BE2C (cell line): ENCODE data around the gene TPD52L1.

Experiments
- DNase-seq: peaks from one replicate; pipeline ENCODE4 v3.0.0-alpha.2; 2020
- H3K27me3 ChIP-seq: fragments of 250-450 bp; sonication (Bioruptor Pico); 2 replicates; pipeline ENCODE4 v1.5.1; 2020; ENCODE audit warnings: mild to moderate bottlenecking
- H3K36me3 ChIP-seq: fragments of 250-450 bp; sonication (Bioruptor Pico); 2 replicates; pipeline ENCODE4 v1.5.1; 2020; ENCODE audit warnings: mild to moderate bottlenecking
- H3K4me1 ChIP-seq: fragments of 250-450 bp; sonication (Bioruptor Pico); 2 replicates; pipeline ENCODE4 v1.5.1; 2020
- H3K4me3 ChIP-seq: 2 replicates; pipeline ENCODE4 v1.5.1; 2011; ENCODE audit warnings: low read depth, low read length
- H3K9me3 ChIP-seq: fragments of 250-450 bp; sonication (Bioruptor Pico); 2 replicates; pipeline ENCODE4 v1.5.1; 2020
- CTCF ChIP-seq: IDR thresholded peaks from 2 replicates; pipeline ENCODE4 v1.5.1; 2012; ENCODE audit warnings: mild to moderate bottlenecking, low read depth, low read length

TPD52L1 gene

GRCh38 chr6:125293587-125293986, 140.0 kb downstream of the TPD52L1 start:
- no peaks in the 10 kb centered on the region for H3K27me3 ChIP-seq
- peaks cover 7% of the 10 kb centered on the region for H3K4me1 ChIP-seq
- H3K9me3 ChIP-seq = no peaks in the 10 kb centered on the region
- no peak overlapping the region for H3K4me3 ChIP-seq
- peak; percentile 40 for DNase-seq
- H3K36me3 ChIP-seq = peaks cover 33% of the 10 kb centered on the region
- TF ChIP-seq CTCF = no peak

DNA sequence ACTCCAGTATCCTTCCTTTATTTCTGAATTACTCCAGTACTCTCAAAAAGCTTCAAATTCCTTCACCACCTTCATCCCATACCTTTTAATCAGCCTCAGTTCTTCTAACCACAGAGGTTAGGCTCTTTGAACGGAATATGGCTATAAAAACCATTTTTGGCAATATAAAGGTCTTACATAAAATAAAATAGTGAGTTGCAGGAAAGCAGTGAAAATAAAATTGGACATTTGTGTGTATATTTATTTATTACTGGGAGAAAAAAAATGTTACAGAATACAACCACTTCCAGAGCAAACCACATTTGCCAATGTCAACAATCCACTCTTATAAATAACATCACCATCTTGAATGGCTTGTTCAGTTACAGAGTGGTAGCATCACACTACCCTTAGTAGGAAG, 140.5 kb downstream of the TPD52L1 start:
- H3K36me3 ChIP-seq = peaks cover 37% of the 10 kb centered on the region
- no peak for TF ChIP-seq CTCF

DNA sequence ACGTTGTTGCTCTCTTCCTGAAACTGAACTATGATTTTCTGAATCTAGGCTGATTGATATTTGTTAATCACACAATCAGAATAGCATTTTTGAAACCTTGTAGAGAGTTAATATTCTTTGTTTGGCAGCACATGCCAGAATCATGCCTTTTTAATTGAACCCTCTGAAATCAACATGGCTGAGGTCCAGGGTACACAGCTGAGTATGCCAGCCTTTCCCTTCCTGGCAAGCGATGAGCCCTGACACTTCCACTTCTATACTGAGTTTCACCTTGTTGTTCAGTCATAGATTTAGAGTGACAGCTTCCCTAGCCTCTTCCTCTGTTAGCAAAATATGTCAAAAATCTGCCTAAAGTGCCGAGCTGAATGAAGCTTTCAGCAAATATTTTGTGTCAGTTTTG, 141.4 kb downstream of the TPD52L1 start:
- Histone ChIP-seq H3K36me3 (peaks cover 46% of the 10 kb centered on the region), H3K27me3 (no peaks in the 10 kb centered on the region), H3K9me3 (no peaks in the 10 kb centered on the region), H3K4me1 (peaks cover 7% of the 10 kb centered on the region), H3K4me3 (no peak overlapping the region)
- DNase-seq = no peak
- TF ChIP-seq CTCF = no peak

More for the DNA sequence above, 140.5 kb downstream of the TPD52L1 start:
- Histone ChIP-seq H3K4me3 (no peak overlapping the region), H3K4me1 (peaks cover 7% of the 10 kb centered on the region), H3K9me3 (no peaks in the 10 kb centered on the region), H3K27me3 (no peaks in the 10 kb centered on the region)
- no peak for DNase-seq

DNA sequence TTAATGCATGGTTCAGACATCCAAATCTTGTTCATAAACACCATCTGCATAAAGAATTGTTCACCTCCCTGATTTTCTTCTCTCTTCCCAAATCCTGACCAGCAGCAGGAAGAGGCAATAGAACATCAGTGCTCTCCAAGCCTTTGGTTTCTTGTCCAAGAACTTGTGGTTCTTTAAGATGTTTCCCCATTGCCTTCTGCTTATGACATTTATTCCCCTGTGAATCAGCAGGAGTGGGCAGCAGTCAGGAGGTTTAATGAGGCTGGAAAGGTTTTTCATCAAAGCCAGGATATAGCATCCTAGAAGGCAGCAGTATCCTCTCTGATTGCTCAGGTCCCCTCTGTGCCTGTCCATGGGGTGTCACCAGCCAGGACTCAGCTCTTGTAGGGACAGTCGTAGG, 142.9 kb downstream of the TPD52L1 start:
- TF ChIP-seq CTCF = no peak
- peaks cover 46% of the 10 kb centered on the region for H3K36me3 ChIP-seq
- H3K27me3 ChIP-seq = no peaks in the 10 kb centered on the region
- H3K9me3 ChIP-seq = no peaks in the 10 kb centered on the region
- H3K4me3 ChIP-seq = no peak overlapping the region
- DNase-seq = no peak
- H3K4me1 ChIP-seq = peaks cover 7% of the 10 kb centered on the region

GRCh38 chr6:125299257-125299656, 145.7 kb downstream of the TPD52L1 start:
- no peaks in the 10 kb centered on the region for H3K9me3 ChIP-seq
- H3K27me3 ChIP-seq = no peaks in the 10 kb centered on the region
- peaks cover 44% of the 10 kb centered on the region for H3K36me3 ChIP-seq
- peaks cover 1% of the 10 kb centered on the region; the same call in 1 of the 2 replicates for H3K4me1 ChIP-seq
- TF ChIP-seq CTCF = no peak
- no peak overlapping the region for H3K4me3 ChIP-seq
- no peak for DNase-seq

DNA sequence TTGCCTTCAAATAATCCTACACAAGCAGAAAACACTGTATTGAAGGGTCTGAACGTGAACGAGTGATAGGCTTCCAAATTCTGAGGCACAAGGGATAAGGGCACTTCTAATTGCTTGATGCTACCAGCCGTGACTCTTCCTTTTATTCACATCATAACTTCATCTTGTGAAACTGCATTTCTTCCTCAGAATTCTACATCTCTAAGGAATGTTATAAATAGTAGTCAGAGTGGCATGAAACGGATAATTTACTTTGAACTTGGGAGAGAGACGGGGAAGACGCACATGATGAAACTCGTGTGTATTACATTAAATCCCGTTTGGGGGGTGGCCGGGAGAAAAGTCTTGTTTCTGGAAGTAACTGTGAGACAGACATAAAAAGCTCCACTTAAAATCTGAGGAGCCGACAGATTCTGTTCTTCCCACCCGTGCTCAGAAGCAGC, 147.4 kb downstream of the TPD52L1 start:
- peaks cover 34% of the 10 kb centered on the region for H3K36me3 ChIP-seq
- H3K4me1 ChIP-seq = no peaks in the 10 kb centered on the region
- no peaks in the 10 kb centered on the region for H3K9me3 ChIP-seq
- TF ChIP-seq CTCF = no peak
- H3K27me3 ChIP-seq = no peaks in the 10 kb centered on the region; the same call in 1 of the 2 replicates
- DNase-seq = no peak
- H3K4me3 ChIP-seq = peak overlapping the region; percentile 59
